Heart left ventricle (tissue), 13 donors: ENCODE results near the gene RLF.

Source experiments
- POLR2A ChIP-seq, 2 donors: fragments of 450-650 bp; IDR thresholded peaks; one replicate each; pipeline ENCODE4 v1.6.1; 2017; ENCODE audit warnings: antibody characterized with exemption in 2 of 2, mild to moderate bottlenecking in 2 of 2, moderate library complexity in 2 of 2
- TF ChIP-seq, protein P1 (sequence below), 12 donors: fragments of 200-600 bp; sonication (generic) in 4 of 12; IDR thresholded peaks; one replicate each; pipeline versions ENCODE4 v1.5.0 to v1.8.0; 2018 to 2022; ENCODE audit warnings: antibody characterized with exemption in 12 of 12, mild to moderate bottlenecking in 5 of 12
- donor health status: ischemic (EF 13 %, LVEDD 7.1; RV severe dilation, severe dysfunction).
- donor health status: DM: no; HTN: yes; CAD: no.
- donor health status: DM: no; HTN: no; CAD: no.
- donor health status: ischemic (EF 25% LVEDD 6.9; RV normal size, moderate dysfunction).
- donor health status: ischemic (EF 25% LVEDD 5.7; RV mildly dilated, moderate dysfunction).
- donor health status: ischemic (EF 35%, LVEDD 5.7; RV mildly dilated, moderate dysfunction).
- donor health status: nonischemic (EF 11% LVEDD 7.7; RV severe dilation, severe dysfunction).
- donor health status: DM: yes; HTN: yes; CAD: no.
- donor health status: PGD.
- donor health status: ischemic (EF 29% LVEDD 5.4; RV normal size, mild dysfunction).
- donor health status: nonischemic (EF 23%, LVEDD 6.1; RV moderate dilation, normal function).

GRCh38 chr1:40120128-40120527, 41.1 kb upstream of the RLF start:
- TF ChIP-seq, protein P1, sequence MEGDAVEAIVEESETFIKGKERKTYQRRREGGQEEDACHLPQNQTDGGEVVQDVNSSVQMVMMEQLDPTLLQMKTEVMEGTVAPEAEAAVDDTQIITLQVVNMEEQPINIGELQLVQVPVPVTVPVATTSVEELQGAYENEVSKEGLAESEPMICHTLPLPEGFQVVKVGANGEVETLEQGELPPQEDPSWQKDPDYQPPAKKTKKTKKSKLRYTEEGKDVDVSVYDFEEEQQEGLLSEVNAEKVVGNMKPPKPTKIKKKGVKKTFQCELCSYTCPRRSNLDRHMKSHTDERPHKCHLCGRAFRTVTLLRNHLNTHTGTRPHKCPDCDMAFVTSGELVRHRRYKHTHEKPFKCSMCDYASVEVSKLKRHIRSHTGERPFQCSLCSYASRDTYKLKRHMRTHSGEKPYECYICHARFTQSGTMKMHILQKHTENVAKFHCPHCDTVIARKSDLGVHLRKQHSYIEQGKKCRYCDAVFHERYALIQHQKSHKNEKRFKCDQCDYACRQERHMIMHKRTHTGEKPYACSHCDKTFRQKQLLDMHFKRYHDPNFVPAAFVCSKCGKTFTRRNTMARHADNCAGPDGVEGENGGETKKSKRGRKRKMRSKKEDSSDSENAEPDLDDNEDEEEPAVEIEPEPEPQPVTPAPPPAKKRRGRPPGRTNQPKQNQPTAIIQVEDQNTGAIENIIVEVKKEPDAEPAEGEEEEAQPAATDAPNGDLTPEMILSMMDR (IDR thresholded peaks at IDR 0.05), result no peak
- TF ChIP-seq POLR2A (IDR thresholded peaks at IDR 0.05), result no peak
